SU-DHL-6 (cell line): Measurements from ENCODE around the gene EIF1.
A peak's percentile ranks its signal among the peaks of the same experiment; 100 is the strongest.
"Not testable (repeated sequence)": the region's sequence is repeated elsewhere in the genome, so short reads cannot be mapped to it uniquely, and the experiment has no call there.

ENCODE experiments used
- H2AFZ ChIP-seq: fragments of 200-600 bp; sonication (generic); 2 replicates; pipeline ENCODE4 v1.6.1; 2014; ENCODE audit warnings: low read depth, mild to moderate bottlenecking, moderate library complexity, mixed read lengths, antibody characterized with exemption, low read length; ENCODE audit not compliant: severe bottlenecking
- H3F3A ChIP-seq: fragments of 200-600 bp; shearing (Covaris generic); 2 replicates; pipeline ENCODE4 v1.6.0; 2016; ENCODE audit warnings: antibody characterized with exemption, mild to moderate bottlenecking; ENCODE audit not compliant: insufficient read depth
- H3K27ac ChIP-seq: fragments of 200-600 bp; sonication (generic); 2 replicates; pipeline ENCODE4 v1.5.1; 2016; ENCODE audit warnings: low read depth, mild to moderate bottlenecking, low read length, moderate library complexity, mixed read lengths
- H3K27me3 ChIP-seq: fragments of 200-600 bp; sonication (generic), shearing (Covaris generic); 2 replicates; pipeline ENCODE4 v1.6.0; 2014; ENCODE audit warnings: mild to moderate bottlenecking, low read length
- H3K36me3 ChIP-seq: fragments of 200-600 bp; sonication (generic); 2 replicates; pipeline ENCODE4 v1.6.1; 2014; ENCODE audit warnings: mild to moderate bottlenecking, low read length, mixed read lengths
- H3K4me2 ChIP-seq: fragments of 300-600, 200-600 bp; shearing (Covaris generic), sonication (generic); 2 replicates; pipeline ENCODE4 v1.6.0; 2014; ENCODE audit warnings: low read length, low read depth, mild to moderate bottlenecking; ENCODE audit not compliant: poor library complexity, severe bottlenecking
- H3K4me3 ChIP-seq: fragments of 200-600 bp; sonication (generic); 2 replicates; pipeline ENCODE4 v1.5.1; 2014; ENCODE audit warnings: antibody characterized with exemption, low read length, mild to moderate bottlenecking, mixed read lengths; ENCODE audit not compliant: insufficient read depth, poor library complexity, severe bottlenecking
- H3K79me2 ChIP-seq: fragments of 200-600 bp; sonication (generic); 2 replicates; pipeline ENCODE4 v1.6.1; 2014; ENCODE audit warnings: mild to moderate bottlenecking, low read length, moderate library complexity; ENCODE audit not compliant: insufficient read depth
- H3K9ac ChIP-seq: fragments of 200-600 bp; sonication (generic); 2 replicates; pipeline ENCODE4 v1.7.0; 2014; ENCODE audit warnings: mild to moderate bottlenecking, low read length
- H3K9me2 ChIP-seq: fragments of 200-600 bp; sonication (generic); replicated peaks from 2 replicates; pipeline ENCODE4 v1.6.1; 2014; ENCODE audit warnings: low read length; ENCODE audit not compliant: insufficient read depth
- H3K9me3 ChIP-seq: fragments of 200-600 bp; sonication (generic); 2 replicates; pipeline ENCODE4 v1.6.1; 2014; ENCODE audit warnings: low read length, mixed read lengths; ENCODE audit not compliant: insufficient read depth
- H4K20me1 ChIP-seq: fragments of 200-600 bp; sonication (generic); 2 replicates; pipeline ENCODE4 v1.6.1; 2014; ENCODE audit warnings: low read depth, mild to moderate bottlenecking, antibody characterized with exemption, low read length, moderate library complexity, mixed read lengths
- CTCF ChIP-seq: fragments of 200-600 bp; sonication (generic); IDR thresholded peaks from one replicate; pipeline ENCODE4 v1.5.1; 2017; ENCODE audit warnings: antibody characterized with exemption, mild to moderate bottlenecking, low read length, moderate library complexity; ENCODE audit not compliant: insufficient read depth, poor library complexity, severe bottlenecking
- EZH2phosphoT487 ChIP-seq: fragments of 200-600 bp; sonication (generic), shearing (Covaris generic); conservative IDR thresholded peaks from 2 replicates; pipeline ENCODE4 v1.6.1; 2018; ENCODE audit warnings: mild to moderate bottlenecking, antibody characterized with exemption, low read length, moderate library complexity, mixed read lengths

The EIF1 gene

GRCh38 chr17:41695954-41696757, 7.5 kb downstream of the EIF1 start:
- Histone ChIP-seq H3F3A (peaks cover 38% of the 10 kb centered on the region), H3K4me3 (no peak overlapping the region), H3K9me3 (no peaks in the 10 kb centered on the region), H3K9me2 (no peaks in the 10 kb centered on the region), H3K27ac (no peak overlapping the region), H3K79me2 (peaks cover 1% of the 10 kb centered on the region; the same call in 1 of the 2 replicates), H3K4me2 (no peak overlapping the region), H3K36me3 (peaks cover 15% of the 10 kb centered on the region), H3K9ac (no peak overlapping the region), H3K27me3 (no peaks in the 10 kb centered on the region), H4K20me1 (peaks cover 2% of the 10 kb centered on the region; the same call in 1 of the 2 replicates), H2AFZ (no peak overlapping the region)
- TF ChIP-seq EZH2phosphoT487, result no peak
- peak; percentile 83 for TF ChIP-seq CTCF

DNA sequence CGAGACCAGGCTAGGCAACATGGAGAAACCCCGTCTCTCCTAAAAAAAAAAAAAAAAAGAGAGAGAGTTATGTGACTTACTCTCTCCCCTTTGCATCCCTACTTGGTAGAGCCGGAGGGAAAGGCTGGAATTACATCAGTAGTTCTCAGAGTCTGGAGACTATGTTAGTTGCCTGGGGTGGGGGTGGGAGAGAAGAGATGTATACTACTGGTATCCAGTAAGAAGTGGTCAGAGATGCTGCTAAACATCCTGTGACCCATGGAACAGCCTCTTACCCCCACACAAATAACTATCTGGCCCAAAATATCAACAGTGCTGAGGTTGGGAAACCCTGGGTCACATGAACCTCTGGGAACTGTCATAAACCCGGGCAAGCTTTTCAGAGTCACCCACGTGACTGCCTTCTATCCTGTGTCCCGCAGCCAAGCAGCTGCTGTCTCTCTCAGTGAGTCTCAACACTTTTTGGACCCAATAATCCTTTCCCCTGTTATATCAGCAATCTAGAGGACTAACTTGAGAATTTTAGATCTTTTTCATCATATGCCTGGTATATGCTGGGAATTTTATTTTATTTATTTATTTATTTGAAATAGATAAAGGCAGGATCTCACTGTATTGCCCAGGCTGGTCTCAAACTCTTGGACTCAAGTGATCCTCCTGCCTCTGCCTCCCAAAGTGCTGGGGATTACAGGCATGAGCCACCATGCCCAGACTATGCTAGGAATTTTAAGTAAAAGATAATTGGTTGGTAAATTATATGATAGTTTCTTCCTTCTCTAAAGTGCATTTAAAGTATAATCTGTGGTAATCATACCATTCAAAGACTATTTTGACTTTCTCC, 8.7 kb downstream of the EIF1 start:
- Histone ChIP-seq H2AFZ (no peak overlapping the region), H3K27ac (no peak overlapping the region)
- TF ChIP-seq CTCF, result no peak
- no peak for TF ChIP-seq EZH2phosphoT487

DNA sequence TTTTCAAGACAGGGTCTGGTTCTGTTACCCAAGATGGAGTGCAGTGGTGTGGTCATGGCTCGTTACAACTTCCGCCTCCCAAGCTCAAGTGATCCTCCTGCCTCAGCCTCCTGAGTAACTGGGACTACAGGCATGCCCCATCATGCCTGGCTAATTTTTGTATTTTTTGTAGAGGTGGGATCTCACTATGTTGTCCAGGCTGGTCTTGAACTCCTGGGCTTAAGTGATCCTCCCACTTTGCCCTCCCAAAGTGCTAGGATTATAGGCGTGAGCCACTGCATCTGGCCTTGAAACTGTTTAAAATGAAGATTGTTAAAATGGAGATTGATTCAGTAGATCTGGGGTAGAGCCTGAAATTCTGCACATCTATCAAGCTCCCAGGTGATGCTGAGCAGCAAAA, 12.2 kb downstream of the EIF1 start:
- H3K9me3 ChIP-seq, H3K4me2 ChIP-seq, H3F3A ChIP-seq, H3K36me3 ChIP-seq, H4K20me1 ChIP-seq, H3K9ac ChIP-seq, H3K27me3 ChIP-seq, H3K79me2 ChIP-seq, H3K9me2 ChIP-seq, H3K27ac ChIP-seq, H3K4me3 ChIP-seq, H2AFZ ChIP-seq: not testable (repeated sequence)

More for the DNA sequence above, 8.7 kb downstream of the EIF1 start:
- Histone ChIP-seq H3K27me3 (no peaks in the 10 kb centered on the region), H3K9ac (no peak overlapping the region), H3K4me3 (no peak overlapping the region), H3K9me3 (no peaks in the 10 kb centered on the region), H3K79me2 (no peaks in the 10 kb centered on the region), H3F3A (peaks cover 27% of the 10 kb centered on the region), H3K36me3 (peaks cover 6% of the 10 kb centered on the region), H4K20me1 (no peaks in the 10 kb centered on the region), H3K4me2 (no peak overlapping the region), H3K9me2 (no peaks in the 10 kb centered on the region)
